NCI-H1417 treated with DMSO at 0.1 percent for 48 hours (cell line): Measurements from ENCODE around the gene SMYD3.
A peak's percentile ranks its signal among the peaks of the same experiment; 100 is the strongest.

Source experiments
- DNase-seq: peaks from one replicate; lab custom pipeline; 2025; lab: John Stamatoyannopoulos, UW

SMYD3 gene

GRCh38 chr1:246069581-246069980 is 437.5 kb downstream of the SMYD3 start:
- DNase-seq = no peak

GRCh38 chr1:246068619-246069509 is 438.2 kb downstream of the SMYD3 start:
- DNase-seq = no peak

- DNase-seq = no peak
These were observed 438.9 kb downstream of the SMYD3 start for GRCh38 chr1:246068217-246068512.

GRCh38 chr1:246067432-246068216 is 439.5 kb downstream of the SMYD3 start:
- no peak for DNase-seq

GRCh38 chr1:246066573-246066972 is 440.5 kb downstream of the SMYD3 start:
- peak; percentile 43 for DNase-seq

- no peak for DNase-seq
These were observed 441.5 kb downstream of the SMYD3 start for GRCh38 chr1:246065592-246065991.

- no peak for DNase-seq
These were observed 442.2 kb downstream of the SMYD3 start for GRCh38 chr1:246064891-246065290.

- no peak for DNase-seq
These were observed 444.0 kb downstream of the SMYD3 start for GRCh38 chr1:246063013-246063616.

DNA sequence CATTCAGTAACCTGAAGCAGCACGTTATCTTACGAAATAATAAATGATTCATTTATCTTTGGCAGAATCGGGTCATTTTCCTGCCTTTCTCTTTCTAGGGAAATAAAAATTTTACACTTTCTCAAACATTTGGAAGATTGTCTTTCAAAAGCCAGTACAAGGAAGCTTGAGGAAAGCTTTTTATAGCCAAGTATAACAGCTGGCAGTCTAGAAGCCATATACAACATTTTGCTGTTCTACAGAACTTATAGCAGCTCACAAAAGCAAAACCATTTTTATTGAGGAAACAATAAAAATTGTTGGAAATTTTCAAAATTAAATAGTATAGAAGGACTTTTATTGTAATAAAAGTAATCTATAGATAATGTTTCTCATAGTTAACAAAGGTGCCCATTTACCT is 448.6 kb downstream of the SMYD3 start:
- no peak for DNase-seq

DNA sequence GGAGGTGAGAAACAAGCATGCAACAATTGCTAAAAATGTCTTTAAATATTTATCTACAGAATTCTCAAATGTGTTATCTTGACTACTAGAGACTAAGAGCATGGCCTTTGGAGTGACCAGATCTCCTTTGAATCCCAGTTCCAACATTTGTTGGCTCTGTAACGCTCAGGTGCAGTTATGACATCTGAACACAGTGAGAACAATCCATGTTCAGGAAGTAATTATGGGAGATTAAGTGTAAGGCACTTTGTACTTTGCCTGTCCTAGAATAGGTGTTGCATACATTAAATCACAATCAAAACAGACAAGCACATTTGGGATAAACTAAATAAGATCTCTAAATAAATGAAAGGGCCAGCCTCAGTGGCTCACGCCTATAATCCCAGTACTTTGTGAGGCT is 454.5 kb downstream of the SMYD3 start:
- no peak for DNase-seq

GRCh38 chr1:246051909-246052518 is 455.1 kb downstream of the SMYD3 start:
- DNase-seq = no peak

DNA sequence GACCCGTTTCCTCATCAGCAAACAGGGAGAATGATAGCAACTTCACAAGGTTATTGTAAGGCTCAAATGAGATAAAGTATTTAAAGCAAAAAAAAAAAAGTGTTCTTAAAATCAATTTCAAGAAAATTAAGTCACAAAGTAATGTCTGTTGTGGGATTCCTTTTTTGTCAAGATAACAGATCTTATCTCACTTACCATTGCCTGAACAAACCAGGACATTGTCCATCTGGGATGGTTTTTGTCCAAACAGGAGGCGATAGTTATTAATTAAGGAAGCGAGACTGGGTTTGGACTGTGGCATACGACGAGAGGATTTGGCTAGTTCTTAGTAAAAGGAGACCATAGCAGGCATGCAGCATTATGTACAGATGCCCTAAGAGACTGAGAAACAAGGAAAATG is 458.4 kb downstream of the SMYD3 start:
- no peak for DNase-seq

GRCh38 chr1:246043556-246043955 is 463.5 kb downstream of the SMYD3 start:
- peak; percentile 15 for DNase-seq

GRCh38 chr1:246041360-246041759 is 465.7 kb downstream of the SMYD3 start:
- DNase-seq = no peak

- no peak for DNase-seq
These were observed 466.7 kb downstream of the SMYD3 start for GRCh38 chr1:246040200-246040890.

DNA sequence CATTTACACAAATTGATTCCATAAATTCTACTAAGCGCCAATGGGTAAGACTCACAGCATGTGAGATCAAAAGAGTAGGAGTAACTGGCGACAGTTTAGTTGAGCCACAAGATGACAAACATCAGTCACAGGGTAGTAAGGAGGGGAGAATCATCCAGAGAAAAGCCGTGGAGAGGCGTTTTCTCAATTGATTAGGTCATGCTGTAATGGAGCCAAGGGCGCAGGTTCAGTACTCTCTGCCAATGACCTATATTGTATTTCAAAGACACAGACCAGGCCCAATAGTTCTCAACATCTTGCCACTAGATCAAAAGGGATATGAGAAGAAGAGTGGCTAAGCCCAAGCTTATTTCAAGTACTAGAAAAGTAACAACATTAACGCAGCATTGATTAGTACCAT is 467.5 kb downstream of the SMYD3 start:
- no peak for DNase-seq

- DNase-seq = no peak
These were observed 469.2 kb downstream of the SMYD3 start for GRCh38 chr1:246037832-246038231.

GRCh38 chr1:246036175-246036574 is 470.9 kb downstream of the SMYD3 start:
- DNase-seq = no peak

DNA sequence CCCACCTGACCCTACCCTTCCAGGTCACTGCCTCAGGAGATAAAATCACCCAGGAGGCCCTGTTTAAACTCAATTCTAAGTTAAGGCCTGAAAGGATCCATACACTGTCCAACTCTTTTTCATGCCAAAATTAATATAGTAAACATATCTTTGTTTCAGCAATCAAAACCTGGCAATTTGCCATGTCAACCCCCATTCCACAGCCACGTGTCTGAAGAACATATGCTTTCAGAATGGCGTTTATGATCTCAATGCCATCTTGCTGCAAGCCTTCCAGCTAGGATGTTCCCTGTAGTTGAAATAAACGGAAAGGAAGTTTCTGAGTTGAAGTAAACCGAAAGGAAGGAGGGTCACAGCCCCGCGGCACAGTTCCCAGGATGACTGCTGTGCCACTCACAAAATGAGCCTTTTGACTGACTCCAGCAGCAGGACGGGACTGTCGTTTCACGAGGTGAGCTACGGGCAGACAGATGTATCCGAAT is 472.0 kb downstream of the SMYD3 start:
- no peak for DNase-seq

GRCh38 chr1:246034630-246035029 is 472.4 kb downstream of the SMYD3 start:
- DNase-seq = no peak

- DNase-seq = no peak
These were observed 474.1 kb downstream of the SMYD3 start for GRCh38 chr1:246032984-246033383.
